Spleen (tissue), 7 donors: Measurements from ENCODE around the gene MIB1.

ENCODE experiments used
- CTCF ChIP-seq, 11 experiments: fragments of 200-600 bp in 7 of 11; fragments of 450-650 bp in 4 of 11; sonication (generic) in 4 of 11; IDR thresholded peaks in 8 of 11; conservative IDR thresholded peaks in 3 of 11; 1 replicate in 7 of 11; 2 replicates in 4 of 11; pipeline versions ENCODE4 v1.4.0 to v1.8.0; 2016 to 2021; ENCODE audit warnings: antibody characterized with exemption in 11 of 11, inconsistent platforms in 4 of 11, mild to moderate bottlenecking in 1 of 11
- POLR2A ChIP-seq, 3 donors: fragments of 450-650 bp; IDR thresholded peaks; one replicate each; pipeline ENCODE4 v1.5.1; 2017; ENCODE audit warnings: antibody characterized with exemption in 3 of 3, mild to moderate bottlenecking in 1 of 3
- donor health status: DM: no; HTN: no; CAD: no; lungs with moderate emphysema.
- donor health status: DM: no; HTN: no; CAD: no.
- donor health status: DM: no; HTN: no; CAD: no.

GRCh38 chr18:21757833-21758232 is 17.2 kb downstream of the MIB1 start:
- TF ChIP-seq CTCF (IDR thresholded peaks at IDR 0.05 in 8 of 11, conservative IDR thresholded peaks at IDR 0.05 in 3 of 11): no peak
- no peak for TF ChIP-seq POLR2A (IDR thresholded peaks at IDR 0.05)
